Tibial nerve (tissue), 4 donors: ENCODE measurements around the gene PLCG1. TPM values are rescaled to one million over a fixed set of nuclear protein-coding genes. Genes with fewer than 3 reads are reported as not detected.

Source experiments
- DNase-seq, 2 donors: peaks; one replicate each; pipeline ENCODE4 v3.0.0-alpha.2; 2019; ENCODE audit warnings: low spot score in 2 of 2
- H3K27ac ChIP-seq, 4 donors: fragments of 200-600 bp; sonication (generic) in 3 of 4; one replicate each; pipeline ENCODE4 v1.5.1; 2017 to 2019; ENCODE audit warnings: mild to moderate bottlenecking in 1 of 4
- H3K27me3 ChIP-seq, 2 donors: fragments of 200-600 bp; sonication (generic) in 1 of 2; one replicate each; pipeline versions ENCODE4 v1.5.1 to v1.6.0; 2017 to 2019
- H3K36me3 ChIP-seq, 3 donors: fragments of 200-600 bp; sonication (generic); one replicate each; pipeline ENCODE4 v1.5.1; 2018 to 2019
- H3K4me1 ChIP-seq, 4 donors: fragments of 200-600 bp; sonication (generic) in 3 of 4; one replicate each; pipeline ENCODE4 v1.5.1; 2017 to 2019
- H3K4me3 ChIP-seq, 4 donors: fragments of 200-600 bp; sonication (generic) in 3 of 4; one replicate each; pipeline ENCODE4 v1.5.1; 2017 to 2019; ENCODE audit warnings: mild to moderate bottlenecking in 1 of 4, moderate library complexity in 1 of 4
- H3K9me3 ChIP-seq, 4 donors: fragments of 200-600 bp; sonication (generic) in 3 of 4; one replicate each; pipeline ENCODE4 v1.5.1; 2017 to 2019
- CTCF ChIP-seq, 5 experiments: fragments of 200-600 bp in 3 of 5; fragments of 450-650 bp in 2 of 5; sonication (generic) in 3 of 5; IDR thresholded peaks; one replicate each; pipeline ENCODE4 v1.5.1; 2016 to 2019; ENCODE audit warnings: antibody characterized with exemption in 5 of 5, mild to moderate bottlenecking in 3 of 5, moderate library complexity in 2 of 5
- EP300 ChIP-seq, 2 donors: sonication (generic); formaldehyde crosslinking; IDR thresholded peaks; one replicate each; pipeline ENCODE4 v1.6.1; 2017; ENCODE audit warnings: antibody characterized with exemption in 2 of 2, mild to moderate bottlenecking in 1 of 2
- POLR2A ChIP-seq, 2 donors: fragments of 450-650 bp; IDR thresholded peaks; one replicate each; pipeline ENCODE4 v1.6.1; 2017; ENCODE audit warnings: antibody characterized with exemption in 2 of 2, mild to moderate bottlenecking in 2 of 2, moderate library complexity in 2 of 2
- WGBS, 2 donors: methylation state at CpG; one replicate each; pipeline ENCODE4 v1.1.5; 2018; 5-methylcytosine and 5-hydroxymethylcytosine counted together
- total RNA-seq, 4 donors: library from RNA; depleted of rRNA; stranded (reverse); fragments of >200 nt; gene quantifications; one replicate each; pipeline ENCODE4 v1.1.0, GENCODE V29; 2016

PLCG1 gene
- total RNA-seq, 4 donors from 2014 or later = 127 to 165 (median 144) TPM

- peaks cover 0 to 29% (median 15%) of the 10 kb centered on the region in 4 donors for H3K4me1 ChIP-seq
- H3K9me3 ChIP-seq = no peaks in the 10 kb centered on the region
- peak overlapping the region in 1 of 4 donors; percentile 25 for H3K27ac ChIP-seq
- peaks cover 2 to 72% (median 46%) of the 10 kb centered on the region in 3 donors for H3K36me3 ChIP-seq
- no peak for DNase-seq
- no peak for TF ChIP-seq CTCF (IDR thresholded peaks at IDR 0.05)
- TF ChIP-seq EP300 (IDR thresholded peaks at IDR 0.05) = no peak
- TF ChIP-seq POLR2A (IDR thresholded peaks at IDR 0.05) = no peak
- no peaks in the 10 kb centered on the region for H3K27me3 ChIP-seq
- WGBS, 2 donors = 95% methylated on average over 10 to 11 of the region's 11 CpGs
- H3K4me3 ChIP-seq = no peak overlapping the region
Measured at GRCh38 chr20:41162396-41162795, 25.1 kb downstream of the PLCG1 start.

- Histone ChIP-seq H3K4me1 (peaks cover 0 to 20% (median 8%) of the 10 kb centered on the region in 4 donors), H3K27ac (no peak overlapping the region), H3K27me3 (no peaks in the 10 kb centered on the region), H3K4me3 (no peak overlapping the region), H3K9me3 (no peaks in the 10 kb centered on the region), H3K36me3 (peaks cover 2 to 86% (median 52%) of the 10 kb centered on the region in 3 donors)
- 94 to 96% methylated on average over 11 of the region's 11 CpGs for WGBS, 2 donors
- no peak for DNase-seq
- TF ChIP-seq CTCF (IDR thresholded peaks at IDR 0.05) (no peak), EP300 (IDR thresholded peaks at IDR 0.05) (no peak), POLR2A (IDR thresholded peaks at IDR 0.05) (no peak)
Measured at GRCh38 chr20:41163821-41164220, 26.5 kb downstream of the PLCG1 start.

- 86 to 91% methylated on average over 22 to 24 of the region's 24 CpGs for WGBS, 2 donors
- no peak for DNase-seq
- Histone ChIP-seq H3K27ac (no peak overlapping the region), H3K4me1 (peaks cover 0 to 16% (median 2%) of the 10 kb centered on the region in 4 donors), H3K36me3 (peaks cover 2 to 92% (median 51%) of the 10 kb centered on the region in 3 donors), H3K27me3 (no peaks in the 10 kb centered on the region), H3K4me3 (no peak overlapping the region), H3K9me3 (no peaks in the 10 kb centered on the region)
- TF ChIP-seq CTCF (IDR thresholded peaks at IDR 0.05) (no peak), EP300 (IDR thresholded peaks at IDR 0.05) (no peak), POLR2A (IDR thresholded peaks at IDR 0.05) (no peak)
Measured at GRCh38 chr20:41165001-41165882, 27.9 kb downstream of the PLCG1 start.

- H3K36me3 ChIP-seq = peaks cover 2 to 91% (median 51%) of the 10 kb centered on the region in 3 donors
- peaks cover 0 to 5% (median 2%) of the 10 kb centered on the region in 4 donors for H3K4me1 ChIP-seq
- no peaks in the 10 kb centered on the region for H3K27me3 ChIP-seq
- WGBS, 2 donors = 88 to 95% methylated on average over 23 to 27 of the region's 27 CpGs
- DNase-seq = no peak
- no peaks in the 10 kb centered on the region for H3K9me3 ChIP-seq
- H3K27ac ChIP-seq = peak overlapping the region in 1 of 4 donors; percentile 22
- no peak overlapping the region for H3K4me3 ChIP-seq
- TF ChIP-seq EP300 (IDR thresholded peaks at IDR 0.05) = no peak
- TF ChIP-seq CTCF (IDR thresholded peaks at IDR 0.05) = no peak
- TF ChIP-seq POLR2A (IDR thresholded peaks at IDR 0.05) = no peak
Measured at GRCh38 chr20:41166201-41167117, 29.1 kb downstream of the PLCG1 start.
